Caco-2 (cell line): ENCODE measurements around the gene PSMA8. TPM values are rescaled to one million over a fixed set of nuclear protein-coding genes. Genes with fewer than 3 reads are reported as not detected.
"Not testable (repeated sequence)": the region's sequence is repeated elsewhere in the genome, so short reads cannot be mapped to it uniquely, and the experiment has no call there.

Source experiments
- BruUV-seq: library from RNA; stranded (reverse); fragments of 400-500 nt; replicated peaks from 2 replicates; lab custom pipeline; 2021; lab: Mats Ljungman, UMichigan
- CTCF ChIA-PET: fragments of 300-600 bp; sonication (Branson Sonifier 250); formaldehyde crosslinking; loops from one replicate; lab custom pipeline; 2022; ENCODE audit warnings: antibody characterized with exemption; lab: Charles Lee
- POLR2A ChIA-PET: fragments of 300-600 bp; sonication (Branson Sonifier 250); formaldehyde crosslinking; loops from one replicate; lab custom pipeline; 2022; ENCODE audit warnings: antibody characterized with exemption; lab: Charles Lee
- DNase-seq, 2 experiments: peaks; one replicate each; pipeline versions ENCODE4 v3.0.0 to v3.0.0-alpha.2; 2020 to 2022
- H3K27me3 ChIP-seq: replicated peaks from 2 replicates; pipeline ENCODE4 v1.6.0; 2011; ENCODE audit warnings: low read length; ENCODE audit not compliant: control insufficient read depth, insufficient read depth
- H3K36me3 ChIP-seq: 2 replicates; pipeline ENCODE4 v1.5.1; 2011; ENCODE audit warnings: low read length; ENCODE audit not compliant: control insufficient read depth, insufficient read depth
- H3K4me1 ChIP-seq: fragments of 250-450 bp; sonication (Bioruptor Pico); 2 replicates; pipeline ENCODE4 v1.5.1; 2020; ENCODE audit warnings: mild to moderate bottlenecking
- H3K4me3 ChIP-seq: 2 replicates; pipeline ENCODE4 v1.5.1; 2011; ENCODE audit warnings: low read depth, mild to moderate bottlenecking, control low read depth, low read length
- H3K9me3 ChIP-seq: fragments of 250-450 bp; sonication (Bioruptor Pico); 2 replicates; pipeline ENCODE4 v1.5.1; 2020; ENCODE audit warnings: mild to moderate bottlenecking, moderate library complexity
- H3K27ac Mint-ChIP-seq: one replicate; pipeline ENCODE4 v1.8.0; 2022; ENCODE audit warnings: mixed read lengths; ENCODE audit not compliant: unreplicated experiment
- H3K27me3 Mint-ChIP-seq: one replicate; pipeline ENCODE4 v1.8.0; 2022; ENCODE audit warnings: mixed read lengths; ENCODE audit not compliant: insufficient read depth, unreplicated experiment
- H3K36me3 Mint-ChIP-seq: one replicate; pipeline ENCODE4 v1.8.0; 2022; ENCODE audit warnings: mild to moderate bottlenecking, mixed read lengths; ENCODE audit not compliant: insufficient read depth, unreplicated experiment
- H3K4me1 Mint-ChIP-seq: one replicate; pipeline ENCODE4 v1.8.0; 2022; ENCODE audit warnings: low read depth, mixed read lengths; ENCODE audit not compliant: unreplicated experiment
- H3K4me3 Mint-ChIP-seq: one replicate; pipeline ENCODE4 v1.8.0; 2022; ENCODE audit warnings: mild to moderate bottlenecking, moderate library complexity, mixed read lengths; ENCODE audit not compliant: unreplicated experiment
- H3K9me3 Mint-ChIP-seq: one replicate; pipeline ENCODE4 v1.8.0; 2022; ENCODE audit warnings: mixed read lengths; ENCODE audit not compliant: unreplicated experiment
- intact Hi-C: fragments of 100-400 bp; cut with micrococcal nuclease; formaldehyde crosslinking; loops from one replicate; pipeline ENCODE4 v1.10.0; 2022; ENCODE audit not compliant: unreplicated experiment
- total RNA-seq: library from RNA; stranded (reverse); gene quantifications from 2 replicates; pipeline ENCODE4 v1.2.3, GENCODE V29; 2022

The PSMA8 gene
- total RNA-seq, 1 experiment from 2014 or later: not detected

- BruUV-seq, DNase-seq, H3K9me3 ChIP-seq, H3K9me3 Mint-ChIP-seq, H3K27me3 ChIP-seq, POLR2A ChIA-PET, H3K4me3 Mint-ChIP-seq, intact Hi-C loops, H3K27ac Mint-ChIP-seq, H3K36me3 Mint-ChIP-seq, H3K36me3 ChIP-seq, H3K27me3 Mint-ChIP-seq, CTCF ChIA-PET, H3K4me3 ChIP-seq, H3K4me1 ChIP-seq, H3K4me1 Mint-ChIP-seq: not testable (repeated sequence)
These were observed 108.7 kb downstream of the PSMA8 start for GRCh38 chr18:26242392-26242791.

Other genes with a start within 250 kb of the PSMA8 start
- gene SS18, start 43.3 kb upstream of the PSMA8 start, total RNA-seq: 34.5 and 34.6 TPM in 2 replicates
- 2.5 and 2.6 TPM in 2 replicates for gene TAF4B, start 92.6 kb downstream of the PSMA8 start, total RNA-seq